GM23338 (cell line): ENCODE data around the gene XRN1. TPM values are rescaled to one million over a fixed set of nuclear protein-coding genes. Genes with fewer than 3 reads are reported as not detected.

Experiments
- ATAC-seq: fragments of 200-7000 bp; cut with Tn5 transposase; 3 replicates; pipeline ENCODE4 v1.9.1; 2020
- DNase-seq: peaks from one replicate; pipeline ENCODE4 v3.0.0-alpha.2; 2015; ENCODE audit warnings: low spot score
- H2AFZ ChIP-seq: fragments of 200-600 bp; sonication (generic); 2 replicates; pipeline ENCODE4 v1.8.0; 2016; ENCODE audit warnings: antibody characterized with exemption, mild to moderate bottlenecking, moderate library complexity
- H3F3A ChIP-seq: fragments of 200-600 bp; sonication (generic); replicated peaks from 2 replicates; pipeline ENCODE4 v1.8.0; 2017; ENCODE audit warnings: antibody characterized with exemption, mixed run types, low read depth
- H3K27ac ChIP-seq: fragments of 200-600 bp; sonication (generic); 2 replicates; pipeline ENCODE4 v1.6.1; 2016; ENCODE audit warnings: low read depth
- H3K27me3 ChIP-seq: fragments of 200-600 bp; sonication (generic); 2 replicates; pipeline ENCODE4 v1.8.0; 2016; ENCODE audit warnings: mild to moderate bottlenecking, mixed run types, moderate library complexity; ENCODE audit not compliant: insufficient read depth
- H3K36me3 ChIP-seq: fragments of 200-600 bp; sonication (generic); 2 replicates; pipeline ENCODE4 v1.8.0; 2016; ENCODE audit warnings: mild to moderate bottlenecking; ENCODE audit not compliant: insufficient read depth
- H3K4me1 ChIP-seq: fragments of 200-600 bp; sonication (generic); 2 replicates; pipeline ENCODE4 v1.8.0; 2016; ENCODE audit warnings: mild to moderate bottlenecking, moderate library complexity; ENCODE audit not compliant: insufficient read depth
- H3K4me2 ChIP-seq: fragments of 200-600 bp; sonication (generic); 2 replicates; pipeline ENCODE4 v1.7.1; 2017; ENCODE audit warnings: mixed run types
- H3K4me3 ChIP-seq: fragments of 200-600 bp; sonication (generic); 2 replicates; pipeline ENCODE4 v1.6.1; 2016; ENCODE audit warnings: mixed run types
- H3K79me2 ChIP-seq: fragments of 200-600 bp; sonication (generic); replicated peaks from 2 replicates; pipeline ENCODE4 v1.8.0; 2017; ENCODE audit warnings: mild to moderate bottlenecking; ENCODE audit not compliant: insufficient read depth
- H3K9me2 ChIP-seq: fragments of 200-600 bp; sonication (generic); 2 replicates; pipeline ENCODE4 v1.8.0; 2017; ENCODE audit not compliant: insufficient read depth
- H4K20me1 ChIP-seq: fragments of 200-600 bp; sonication (generic); replicated peaks from 2 replicates; pipeline ENCODE4 v1.8.0; 2017; ENCODE audit warnings: mild to moderate bottlenecking; ENCODE audit not compliant: insufficient read depth
- H3K27ac Mint-ChIP-seq: 2 replicates; pipeline ENCODE4 v1.8.0; 2020; ENCODE audit warnings: inconsistent platforms, mild to moderate bottlenecking, moderate library complexity, mixed read lengths
- H3K27me3 Mint-ChIP-seq: 3 replicates; pipeline ENCODE4 v1.8.0; 2022; ENCODE audit warnings: low read depth, mild to moderate bottlenecking, moderate library complexity, mixed read lengths, inconsistent platforms; ENCODE audit not compliant: insufficient read depth, poor library complexity
- H3K36me3 Mint-ChIP-seq: 3 replicates; pipeline ENCODE4 v1.8.0; 2021; ENCODE audit warnings: low read depth, mild to moderate bottlenecking, inconsistent platforms, moderate library complexity, mixed read lengths
- H3K4me1 Mint-ChIP-seq: 3 replicates; pipeline ENCODE4 v1.8.0; 2020; ENCODE audit warnings: mild to moderate bottlenecking, inconsistent platforms, mixed read lengths
- H3K4me3 Mint-ChIP-seq: 3 replicates; pipeline ENCODE4 v1.8.0; 2021; ENCODE audit warnings: moderate library complexity, mild to moderate bottlenecking, inconsistent platforms, mixed read lengths
- H3K9me3 Mint-ChIP-seq: 3 replicates; pipeline ENCODE4 v1.8.0; 2020; ENCODE audit warnings: moderate library complexity, mild to moderate bottlenecking, inconsistent platforms, mixed read lengths
- EZH2 ChIP-seq: fragments of 200-600 bp; sonication (generic); IDR thresholded peaks from one replicate; pipeline ENCODE4 v1.8.0; 2017; ENCODE audit warnings: antibody characterized with exemption, mild to moderate bottlenecking, low read depth; ENCODE audit not compliant: unreplicated experiment
- EZH2phosphoT487 ChIP-seq: fragments of 200-600 bp; sonication (generic); IDR thresholded peaks from one replicate; pipeline ENCODE4 v1.8.1; 2018; ENCODE audit warnings: antibody characterized with exemption; ENCODE audit not compliant: unreplicated experiment
- JUNB ChIP-seq: IDR thresholded peaks from one replicate; pipeline ENCODE4 v1.6.1; 2016; ENCODE audit warnings: antibody characterized with exemption; ENCODE audit not compliant: unreplicated experiment
- POLR2AphosphoS5 ChIP-seq: IDR thresholded peaks from 2 replicates; pipeline ENCODE4 v1.6.1; 2016; ENCODE audit warnings: antibody characterized with exemption, low read depth
- REST ChIP-seq: IDR thresholded peaks from one replicate; pipeline ENCODE4 v1.6.1; 2018; ENCODE audit warnings: antibody characterized with exemption; ENCODE audit not compliant: unreplicated experiment
- ZNF114 ChIP-seq: fragments of 250-450 bp; sonication (Bioruptor Pico); IDR thresholded peaks from 2 replicates; pipeline ENCODE4 v1.5.0; 2020; ENCODE audit warnings: mild to moderate bottlenecking, moderate library complexity
- ZNF331 ChIP-seq: fragments of 250-450 bp; sonication (Bioruptor Pico); IDR thresholded peaks from 2 replicates; pipeline ENCODE4 v1.5.0; 2020; ENCODE audit warnings: low read depth, mild to moderate bottlenecking, moderate library complexity
- ZNF462 ChIP-seq: fragments of 250-450 bp; sonication (Bioruptor Pico); IDR thresholded peaks from 2 replicates; pipeline ENCODE4 v1.5.0; 2020; ENCODE audit warnings: mild to moderate bottlenecking, moderate library complexity
- polyA plus RNA-seq: library from polyadenylated mRNA; unstranded; fragments of >200 nt; fragmentation: Nextera tagmentation; extraction: Ambion mirVana; gene quantifications from 2 replicates; pipeline ENCODE4 v1.2.1, GENCODE V29; 2016
- total RNA-seq: library from RNA; depleted of rRNA; stranded (reverse); fragments of >200 nt; shearing (Covaris generic); gene quantifications from 2 replicates; pipeline ENCODE4 v1.2.3, GENCODE V29; 2014
- TF ChIP-seq, protein P1 (sequence below): IDR thresholded peaks from 2 replicates; pipeline ENCODE4 v1.6.1; 2016; ENCODE audit warnings: antibody characterized with exemption

The XRN1 gene
- total and polyA plus RNA-seq, 2 experiments from 2014 or later, result 10.9 to 16.6 TPM

- TF ChIP-seq ZNF462 (CRISPR knock-in tag) (no peak), ZNF331 (no peak), ZNF114 (no peak), EZH2phosphoT487 (no peak), EZH2 (no peak), JUNB (no peak), POLR2AphosphoS5 (no peak)
- TF ChIP-seq, protein P1, sequence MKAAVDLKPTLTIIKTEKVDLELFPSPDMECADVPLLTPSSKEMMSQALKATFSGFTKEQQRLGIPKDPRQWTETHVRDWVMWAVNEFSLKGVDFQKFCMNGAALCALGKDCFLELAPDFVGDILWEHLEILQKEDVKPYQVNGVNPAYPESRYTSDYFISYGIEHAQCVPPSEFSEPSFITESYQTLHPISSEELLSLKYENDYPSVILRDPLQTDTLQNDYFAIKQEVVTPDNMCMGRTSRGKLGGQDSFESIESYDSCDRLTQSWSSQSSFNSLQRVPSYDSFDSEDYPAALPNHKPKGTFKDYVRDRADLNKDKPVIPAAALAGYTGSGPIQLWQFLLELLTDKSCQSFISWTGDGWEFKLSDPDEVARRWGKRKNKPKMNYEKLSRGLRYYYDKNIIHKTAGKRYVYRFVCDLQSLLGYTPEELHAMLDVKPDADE, result no peak
These were observed 159.8 kb downstream of the XRN1 start (continued) for GRCh38 chr3:142287866-142288638.

DNA sequence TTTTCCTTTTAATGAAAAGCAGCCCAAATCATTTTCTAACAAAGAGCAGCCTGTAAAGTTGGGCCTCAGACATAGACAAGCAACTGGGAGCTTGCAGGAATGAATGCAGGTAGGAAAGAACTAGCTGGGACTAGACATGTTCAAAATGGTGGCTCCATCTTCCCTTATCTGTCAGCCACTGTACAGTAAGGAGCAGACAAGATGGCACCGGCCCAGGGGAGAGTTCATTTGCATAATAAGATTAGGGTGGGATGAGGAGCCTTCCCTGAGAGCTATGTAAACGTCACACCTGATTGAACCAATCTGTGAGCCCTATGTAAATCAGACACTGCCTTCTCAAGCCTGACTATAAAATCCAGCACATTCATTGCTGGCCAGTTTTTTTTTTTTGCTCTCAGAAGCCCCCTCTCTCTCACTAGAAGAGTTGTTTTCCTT is 162.7 kb downstream of the XRN1 start:
- no peak for TF ChIP-seq REST
- TF ChIP-seq ZNF331, result no peak
- no peak for TF ChIP-seq POLR2AphosphoS5
- no peak for TF ChIP-seq EZH2
- H3K4me3 ChIP-seq, result no peak overlapping the region
- Mint-ChIP-seq H3K9me3 (peaks cover 56% of the 10 kb centered on the region), H3K27me3 (no peaks in the 10 kb centered on the region), H3K4me3 (no peak overlapping the region), H3K36me3 (peaks cover 24% of the 10 kb centered on the region), H3K4me1 (no peaks in the 10 kb centered on the region), H3K27ac (no peak overlapping the region)
- no peak for DNase-seq
- no peak overlapping the region for H2AFZ ChIP-seq
- H3K27ac ChIP-seq, result no peak overlapping the region
- no peaks in the 10 kb centered on the region for H3K79me2 ChIP-seq
- no peaks in the 10 kb centered on the region for H3K27me3 ChIP-seq
- H3K9me2 ChIP-seq, result 0 out of 2 replicates have a peak, but pooled peaks cover 2% of the 10 kb centered on the region
- H3K4me2 ChIP-seq, result no peak overlapping the region
- H3K36me3 ChIP-seq, result peaks cover 15% of the 10 kb centered on the region; the same call in 1 of the 2 replicates
- no peaks in the 10 kb centered on the region for H4K20me1 ChIP-seq
- H3F3A ChIP-seq, result no peaks in the 10 kb centered on the region
- no peaks in the 10 kb centered on the region for H3K4me1 ChIP-seq
- ATAC-seq, result no peak
